ENCODE results near the gene HSD17B8. TPM values are rescaled to one million over a fixed set of nuclear protein-coding genes. Genes with fewer than 3 reads are reported as not detected.
A peak's percentile ranks its signal among the peaks of the same experiment; 100 is the strongest.

Gene HSD17B8
- total RNA-seq, 2 experiments from 2014 or later: 8.6 to 10.5 TPM

GRCh38 chr6:33160096-33160495 is 44.4 kb upstream of the HSD17B8 start:
- DNase-seq (no peak), ATAC-seq (ENCODE audit: poor library complexity) (no peak)
- POLR2A ChIA-PET: interaction anchor here (0.8 kb wide), 1 partner anchor 88 kb away, joined by 3 read pairs; no protein-coding TSS in a partner anchor
- Mint-ChIP-seq H3K4me3 (no peak overlapping the region), H3K9me3 (no peaks in the 10 kb centered on the region), H3K36me3 (ENCODE audit: low read depth) (no peaks in the 10 kb centered on the region), H3K27ac (no peak overlapping the region), H3K27me3 (no peaks in the 10 kb centered on the region), H3K4me1 (ENCODE audit: low read depth) (peaks cover 10% of the 10 kb centered on the region)
- Histone ChIP-seq H3K4me3 (ENCODE audit: low read length) (no peak overlapping the region), H3K36me3 (ENCODE audit: insufficient read depth, low read length) (no peaks in the 10 kb centered on the region), H3K9me3 (ENCODE audit: control insufficient read depth in 1 of 2, insufficient read depth in 1 of 2, low read length in 2 of 2) (no peaks in the 10 kb centered on the region), H3K27ac (ENCODE audit: low read depth in 1 of 2, low read length in 2 of 2) (no peak overlapping the region), H3K27me3 (ENCODE audit: control insufficient read depth in 1 of 2, insufficient read depth in 2 of 2, low read length in 2 of 2) (no peaks in the 10 kb centered on the region), H3K4me1 (ENCODE audit: insufficient read depth, low read length) (peaks cover 16% of the 10 kb centered on the region)
- intact Hi-C loops (cut with DNase I, micrococcal nuclease): loop anchor here in 1 of 2 experiments (2.0 kb wide), 1 partner anchor 15 kb away; no protein-coding TSS in a partner anchor
- no peak for TF ChIP-seq CTCF (IDR thresholded peaks at IDR 0.05)
- CTCF ChIA-PET: interaction anchor here (1.5 to 3.1 kb wide), 2 partner anchors 88 to 89 kb away, joined by 5 to 76 read pairs; no protein-coding TSS in a partner anchor

- Mint-ChIP-seq H3K36me3 (ENCODE audit: low read depth) (no peaks in the 10 kb centered on the region), H3K27ac (no peak overlapping the region), H3K4me3 (peak overlapping the region; percentile 87), H3K4me1 (ENCODE audit: low read depth) (peaks cover 10% of the 10 kb centered on the region), H3K9me3 (no peaks in the 10 kb centered on the region), H3K27me3 (no peaks in the 10 kb centered on the region)
- DNase-seq (peak in 2 of 14 experiments; percentile 15 to 31), ATAC-seq (ENCODE audit: poor library complexity) (no peak)
- intact Hi-C loops (cut with DNase I, micrococcal nuclease): loop anchor here (1.0 to 2.0 kb wide), 3 partner anchors 16 to 87 kb away; no protein-coding TSS in a partner anchor
- H3K27ac ChIP-seq (ENCODE audit: low read depth in 1 of 2, low read length in 2 of 2): no peak overlapping the region
- H3K27me3 ChIP-seq (ENCODE audit: control insufficient read depth in 1 of 2, insufficient read depth in 2 of 2, low read length in 2 of 2): no peaks in the 10 kb centered on the region
- no peaks in the 10 kb centered on the region for H3K9me3 ChIP-seq (ENCODE audit: control insufficient read depth in 1 of 2, insufficient read depth in 1 of 2, low read length in 2 of 2)
- no peak for TF ChIP-seq CTCF (IDR thresholded peaks at IDR 0.05)
- no peaks in the 10 kb centered on the region for H3K36me3 ChIP-seq (ENCODE audit: insufficient read depth, low read length)
- H3K4me3 ChIP-seq (ENCODE audit: low read length): no peak overlapping the region
- POLR2A ChIA-PET: interaction anchor here (1.1 to 2.0 kb wide), 3 partner anchors 37 to 88 kb away, joined by 7 to 27 read pairs (median 7); partner anchors contain the start of gene RING1
- CTCF ChIA-PET: interaction anchor here (0.7 to 3.1 kb wide), 13 partner anchors 13 to 184 kb away, joined by 3 to 76 read pairs (median 4); partner anchors contain the start of genes RGL2 and RING1
- H3K4me1 ChIP-seq (ENCODE audit: insufficient read depth, low read length): peaks cover 16% of the 10 kb centered on the region
Observed at GRCh38 chr6:33160728-33161344, 43.6 kb upstream of the HSD17B8 start.

GRCh38 chr6:33161354-33162331 is 42.8 kb upstream of the HSD17B8 start:
- Mint-ChIP-seq H3K36me3 (ENCODE audit: low read depth) (no peaks in the 10 kb centered on the region), H3K27me3 (no peaks in the 10 kb centered on the region), H3K4me3 (peak overlapping the region; percentile 87), H3K4me1 (ENCODE audit: low read depth) (peaks cover 10% of the 10 kb centered on the region), H3K9me3 (no peaks in the 10 kb centered on the region), H3K27ac (no peak overlapping the region)
- DNase-seq (peak; percentile 64 to 89 (median 80)), ATAC-seq (ENCODE audit: poor library complexity) (peak; percentile 97)
- Histone ChIP-seq H3K4me1 (ENCODE audit: insufficient read depth, low read length) (peaks cover 16% of the 10 kb centered on the region), H3K27me3 (ENCODE audit: control insufficient read depth in 1 of 2, insufficient read depth in 2 of 2, low read length in 2 of 2) (no peaks in the 10 kb centered on the region), H3K36me3 (ENCODE audit: insufficient read depth, low read length) (no peaks in the 10 kb centered on the region), H3K27ac (ENCODE audit: low read depth in 1 of 2, low read length in 2 of 2) (no peak overlapping the region), H3K4me3 (ENCODE audit: low read length) (peak overlapping the region; percentile 46), H3K9me3 (ENCODE audit: control insufficient read depth in 1 of 2, insufficient read depth in 1 of 2, low read length in 2 of 2) (no peaks in the 10 kb centered on the region)
- intact Hi-C loops (cut with DNase I, micrococcal nuclease): loop anchor here (1.0 to 2.0 kb wide), 3 partner anchors 17 to 87 kb away; no protein-coding TSS in a partner anchor
- ChIA-PET CTCF (interaction anchor here (0.7 to 3.1 kb wide), 13 partner anchors 14 to 183 kb away, joined by 3 to 76 read pairs (median 4); partner anchors contain the start of genes RGL2 and RING1), POLR2A (interaction anchor here (0.6 to 2.0 kb wide), 5 partner anchors 20 to 203 kb away, joined by 3 to 27 read pairs (median 7); partner anchors contain the start of gene RING1)
- TF ChIP-seq CTCF (IDR thresholded peaks at IDR 0.05): peak; percentile 90

All from CD4-positive, alpha-beta T cell (primary cell).